Heart left ventricle (tissue), 16 donors: Measurements from ENCODE around the gene OLIG2. TPM values are rescaled to one million over a fixed set of nuclear protein-coding genes. Genes with fewer than 3 reads are reported as not detected.

ENCODE experiments used
- ATAC-seq, 4 donors: fragments of 200-7000 bp; cut with Tn5 transposase; one replicate each; pipeline ENCODE4 v1.9.1; 2020 to 2022; ENCODE audit warnings: moderate library complexity in 4 of 4, mild to moderate bottlenecking in 3 of 4, moderate number of reproducible peaks in 1 of 4
- DNase-seq, 5 donors: peaks; one replicate each; pipeline ENCODE4 v3.0.0-alpha.2; 2020
- H3K27ac ChIP-seq, 12 donors: fragments of 200-600 bp; sonication (generic) in 4 of 12; one replicate each; pipeline versions ENCODE4 v1.5.0 to v1.8.0; 2016 to 2022; ENCODE audit warnings: mild to moderate bottlenecking in 2 of 12
- H3K27me3 ChIP-seq, 9 donors: fragments of 200-600 bp; sonication (generic) in 2 of 9; one replicate each; pipeline versions ENCODE4 v1.5.1 to v1.8.0; 2016 to 2022; ENCODE audit warnings: mild to moderate bottlenecking in 3 of 9
- H3K36me3 ChIP-seq, 9 donors: fragments of 200-600 bp; sonication (generic) in 2 of 9; one replicate each; pipeline versions ENCODE4 v1.5.0 to v1.8.0; 2018 to 2022; ENCODE audit warnings: mild to moderate bottlenecking in 2 of 9
- H3K4me1 ChIP-seq, 12 donors: fragments of 200-600 bp; sonication (generic) in 4 of 12; one replicate each; pipeline versions ENCODE4 v1.5.0 to v1.8.0; 2016 to 2022; ENCODE audit warnings: mild to moderate bottlenecking in 3 of 12
- H3K4me3 ChIP-seq, 12 donors: fragments of 200-600 bp; sonication (generic) in 4 of 12; one replicate each; pipeline versions ENCODE4 v1.5.0 to v1.8.0; 2017 to 2022; ENCODE audit warnings: mild to moderate bottlenecking in 9 of 12, moderate library complexity in 4 of 12
- H3K9me3 ChIP-seq, 12 donors: fragments of 200-600 bp; sonication (generic) in 4 of 12; one replicate each; pipeline versions ENCODE4 v1.5.0 to v1.8.0; 2016 to 2022; ENCODE audit warnings: mild to moderate bottlenecking in 1 of 12
- CTCF ChIP-seq, 12 donors: fragments of 200-600 bp; sonication (generic) in 4 of 12; IDR thresholded peaks; one replicate each; pipeline versions ENCODE4 v1.5.0 to v1.8.0; 2018 to 2022; ENCODE audit warnings: antibody characterized with exemption in 12 of 12, mild to moderate bottlenecking in 5 of 12
- POLR2A ChIP-seq, 2 donors: fragments of 450-650 bp; IDR thresholded peaks; one replicate each; pipeline ENCODE4 v1.6.1; 2017; ENCODE audit warnings: antibody characterized with exemption in 2 of 2, mild to moderate bottlenecking in 2 of 2, moderate library complexity in 2 of 2
- WGBS, 4 donors: extraction: QIAGEN DNeasy Blood & Tissue Kit in 2 of 4; methylation state at CpG; one replicate each; pipeline versions ENCODE4 v1.1.5 to v1.1.7; 2013 to 2018; 5-methylcytosine and 5-hydroxymethylcytosine counted together
- intact Hi-C, 10 donors: fragments of 100-400 bp; cut with DNase I; formaldehyde crosslinking; loops; one replicate each; pipeline versions ENCODE4 v1.11.1 to v1.14.2; 2022
- polyA plus RNA-seq, 2 donors: library from polyadenylated mRNA; stranded (reverse); fragments of 200-250 nt; gene quantifications; one replicate each; pipeline ENCODE4 v1.2.3, GENCODE V29; 2013
- total RNA-seq, 9 donors: library from RNA; depleted of rRNA in 2 of 9; stranded (reverse); fragments of >200 nt in 2 of 9; fragmentation: NEBNext Ultra II Directional in 3 of 9; extraction: Animal tissue kit (Norgen Biotek cat#: 25700) in 3 of 9; gene quantifications; one replicate each; pipeline versions ENCODE4 v1.1.0 to v1.2.4, GENCODE V29; 2016 to 2023
- donor health status: ischemic (EF 13 %, LVEDD 7.1; RV severe dilation, severe dysfunction).
- donor health status: healthy with polysubstance abuse.
- donor health status: DM: no; HTN: yes; CAD: no.
- donor health status: DM: no; HTN: no; CAD: no.
- donor health status: ischemic (EF 25% LVEDD 6.9; RV normal size, moderate dysfunction).
- donor health status: ischemic (EF 25% LVEDD 5.7; RV mildly dilated, moderate dysfunction).
- donor health status: healthy.
- donor health status: DM: yes; HTN: yes; CAD: no.
- donor health status: ischemic (EF 35%, LVEDD 5.7; RV mildly dilated, moderate dysfunction).
- donor health status: nonischemic (EF 11% LVEDD 7.7; RV severe dilation, severe dysfunction).
- donor health status: DM: yes; HTN: yes; CAD: no.
- donor health status: PGD.
- donor health status: ischemic (EF 29% LVEDD 5.4; RV normal size, mild dysfunction).
- donor health status: nonischemic (EF 23%, LVEDD 6.1; RV moderate dilation, normal function).

OLIG2 gene
- total and polyA plus RNA-seq, 11 donors: not detected

- no peak overlapping the region for H3K27ac ChIP-seq
- H3K27me3 ChIP-seq: peaks cover 72 to 99% (median 94%) of the 10 kb centered on the region in 9 donors
- DNase-seq (no peak), ATAC-seq (no peak)
- H3K4me1 ChIP-seq: peaks cover 0 to 37% (median 16%) of the 10 kb centered on the region in 12 donors
- WGBS, 4 donors: 20 to 27% (median 22%) methylated on average over 6 to 10 of the region's 10 CpGs
- intact Hi-C loops: no loop called here
- no peak overlapping the region for H3K4me3 ChIP-seq
- TF ChIP-seq CTCF (IDR thresholded peaks at IDR 0.05) (no peak), POLR2A (IDR thresholded peaks at IDR 0.05) (no peak)
- H3K9me3 ChIP-seq: no peaks in the 10 kb centered on the region
- H3K36me3 ChIP-seq: no peaks in the 10 kb centered on the region
These were observed 5.6 kb downstream of the OLIG2 start for GRCh38 chr21:33031152-33031911.

GRCh38 chr21:33032434-33033047 lies 6.8 kb downstream of the OLIG2 start:
- no peak for ATAC-seq
- intact Hi-C loops: no loop called here
- no peak for DNase-seq
- WGBS, 4 donors: 13 to 23% (median 15%) methylated on average over 10 of the region's 10 CpGs
- Histone ChIP-seq H3K9me3 (no peaks in the 10 kb centered on the region), H3K36me3 (no peaks in the 10 kb centered on the region), H3K27ac (no peak overlapping the region), H3K27me3 (peaks cover 60 to 99% (median 82%) of the 10 kb centered on the region in 9 donors), H3K4me3 (no peak overlapping the region), H3K4me1 (peaks cover 0 to 37% (median 12%) of the 10 kb centered on the region in 12 donors)
- TF ChIP-seq POLR2A (IDR thresholded peaks at IDR 0.05) (no peak), CTCF (IDR thresholded peaks at IDR 0.05) (no peak)

GRCh38 chr21:33033094-33033951 lies 7.6 kb downstream of the OLIG2 start:
- Histone ChIP-seq H3K4me1 (peaks cover 0 to 29% (median 12%) of the 10 kb centered on the region in 12 donors), H3K27ac (no peak overlapping the region), H3K27me3 (peaks cover 52 to 99% (median 74%) of the 10 kb centered on the region in 9 donors), H3K4me3 (no peak overlapping the region), H3K36me3 (no peaks in the 10 kb centered on the region), H3K9me3 (no peaks in the 10 kb centered on the region)
- no peak for ATAC-seq
- intact Hi-C loops: no loop called here
- DNase-seq: no peak
- TF ChIP-seq POLR2A (IDR thresholded peaks at IDR 0.05): no peak
- WGBS, 4 donors: 8 to 25% (median 8%) methylated on average over 5 to 76 of the region's 76 CpGs

GRCh38 chr21:33033961-33034413 lies 8.3 kb downstream of the OLIG2 start:
- Histone ChIP-seq H3K27me3 (peaks cover 47 to 96% (median 67%) of the 10 kb centered on the region in 9 donors), H3K27ac (no peak overlapping the region), H3K4me3 (no peak overlapping the region), H3K4me1 (peaks cover 0 to 22% (median 6%) of the 10 kb centered on the region in 12 donors), H3K36me3 (no peaks in the 10 kb centered on the region), H3K9me3 (no peaks in the 10 kb centered on the region)
- WGBS, 4 donors: 28 to 53% (median 30%) methylated on average over 10 to 20 of the region's 20 CpGs
- no peak for ATAC-seq
- no peak for DNase-seq
- intact Hi-C loops: no loop called here
- TF ChIP-seq POLR2A (IDR thresholded peaks at IDR 0.05): no peak
